ENCODE data around the gene COL15A1. TPM values are rescaled to one million over a fixed set of nuclear protein-coding genes. Genes with fewer than 3 reads are reported as not detected.

The COL15A1 gene
- total RNA-seq, 1 experiment from 2014 or later, result 0.22 TPM

DNA sequence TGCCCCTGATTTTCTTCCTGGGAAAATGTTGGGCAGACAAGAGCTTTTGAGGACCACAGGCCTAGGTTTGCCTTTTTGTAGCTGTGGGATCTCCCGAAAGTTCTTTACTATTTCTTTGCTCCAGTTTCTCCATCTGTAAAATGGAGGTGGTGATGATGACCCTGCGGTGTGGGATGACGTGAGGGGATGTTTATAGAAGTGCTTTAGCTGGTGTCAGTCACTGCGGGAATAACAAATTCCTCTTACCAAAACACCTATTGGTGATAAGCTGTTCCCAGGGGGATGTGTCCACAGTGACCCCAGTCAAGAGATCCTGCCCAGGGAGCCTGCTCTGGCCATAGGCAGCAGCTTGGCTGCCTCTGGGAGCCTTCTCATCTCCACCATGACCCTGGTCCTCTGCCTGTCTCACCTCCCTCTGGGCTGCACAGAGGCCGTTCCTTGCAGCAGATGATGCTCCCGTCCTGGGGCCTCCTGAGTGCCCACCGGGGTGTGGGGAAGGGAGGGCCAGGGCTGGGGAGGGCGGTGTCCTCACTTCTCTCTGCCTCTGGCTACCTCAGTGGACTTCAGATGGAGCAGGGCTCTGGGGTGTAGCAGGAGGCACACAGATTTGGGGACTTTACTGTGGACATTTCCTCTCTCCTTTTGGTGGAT is 77.2 kb downstream of the COL15A1 start:
- ChIA-PET CTCF (no interaction called here), POLR2A (no interaction called here)
- Mint-ChIP-seq H3K4me3 (no peak overlapping the region), H3K9me3 (peaks cover 18% of the 10 kb centered on the region), H3K27ac (no peak overlapping the region), H3K4me1 (no peaks in the 10 kb centered on the region), H3K36me3 (no peaks in the 10 kb centered on the region), H3K27me3 (ENCODE audit: low read depth) (no peaks in the 10 kb centered on the region; the same call in none of the 2 replicates)
- TF ChIP-seq, protein P1, sequence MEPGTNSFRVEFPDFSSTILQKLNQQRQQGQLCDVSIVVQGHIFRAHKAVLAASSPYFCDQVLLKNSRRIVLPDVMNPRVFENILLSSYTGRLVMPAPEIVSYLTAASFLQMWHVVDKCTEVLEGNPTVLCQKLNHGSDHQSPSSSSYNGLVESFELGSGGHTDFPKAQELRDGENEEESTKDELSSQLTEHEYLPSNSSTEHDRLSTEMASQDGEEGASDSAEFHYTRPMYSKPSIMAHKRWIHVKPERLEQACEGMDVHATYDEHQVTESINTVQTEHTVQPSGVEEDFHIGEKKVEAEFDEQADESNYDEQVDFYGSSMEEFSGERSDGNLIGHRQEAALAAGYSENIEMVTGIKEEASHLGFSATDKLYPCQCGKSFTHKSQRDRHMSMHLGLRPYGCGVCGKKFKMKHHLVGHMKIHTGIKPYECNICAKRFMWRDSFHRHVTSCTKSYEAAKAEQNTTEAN (CRISPR knock-in tag; IDR thresholded peaks at IDR 0.05), result no peak
- no peak for TF ChIP-seq NR3C1 (CRISPR knock-in tag; conservative IDR thresholded peaks at IDR 0.05; ENCODE audit: low read depth)
- ATAC-seq (no peak), DNase-seq (ENCODE audit: low spot score) (no peak)

DNA sequence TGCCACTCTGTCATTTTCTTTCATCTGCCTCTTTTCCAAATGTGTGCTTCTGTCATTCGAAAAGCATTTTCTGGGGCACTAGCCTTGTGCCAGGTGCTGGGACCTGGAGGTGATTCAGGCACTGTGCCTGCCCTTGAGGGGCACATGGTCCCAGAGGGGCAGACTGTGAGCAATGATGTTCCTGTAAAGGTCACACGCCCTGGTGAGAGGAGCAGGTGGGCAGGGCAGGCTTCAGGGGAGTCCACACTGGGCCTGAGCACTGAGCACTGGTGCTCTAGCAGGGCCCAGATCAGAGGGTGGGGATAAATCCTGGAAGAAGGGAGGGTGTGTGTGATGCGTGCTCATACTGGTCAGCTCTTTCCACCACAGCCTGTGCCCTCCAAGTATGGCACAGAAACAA is 77.8 kb downstream of the COL15A1 start:
- Mint-ChIP-seq H3K4me1 (no peaks in the 10 kb centered on the region), H3K9me3 (peaks cover 12% of the 10 kb centered on the region), H3K27ac (no peak overlapping the region), H3K36me3 (no peaks in the 10 kb centered on the region), H3K4me3 (no peak overlapping the region), H3K27me3 (ENCODE audit: low read depth) (no peaks in the 10 kb centered on the region; the same call in none of the 2 replicates)
- ChIA-PET POLR2A (no interaction called here), CTCF (no interaction called here)
- TF ChIP-seq, protein P2, sequence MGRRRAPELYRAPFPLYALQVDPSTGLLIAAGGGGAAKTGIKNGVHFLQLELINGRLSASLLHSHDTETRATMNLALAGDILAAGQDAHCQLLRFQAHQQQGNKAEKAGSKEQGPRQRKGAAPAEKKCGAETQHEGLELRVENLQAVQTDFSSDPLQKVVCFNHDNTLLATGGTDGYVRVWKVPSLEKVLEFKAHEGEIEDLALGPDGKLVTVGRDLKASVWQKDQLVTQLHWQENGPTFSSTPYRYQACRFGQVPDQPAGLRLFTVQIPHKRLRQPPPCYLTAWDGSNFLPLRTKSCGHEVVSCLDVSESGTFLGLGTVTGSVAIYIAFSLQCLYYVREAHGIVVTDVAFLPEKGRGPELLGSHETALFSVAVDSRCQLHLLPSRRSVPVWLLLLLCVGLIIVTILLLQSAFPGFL (CRISPR knock-in tag; IDR thresholded peaks at IDR 0.05; ENCODE audit: borderline replicate concordance), result no peak
- TF ChIP-seq HMGA2 (CRISPR knock-in tag; IDR thresholded peaks at IDR 0.05), result no peak
- TF ChIP-seq, protein P3, sequence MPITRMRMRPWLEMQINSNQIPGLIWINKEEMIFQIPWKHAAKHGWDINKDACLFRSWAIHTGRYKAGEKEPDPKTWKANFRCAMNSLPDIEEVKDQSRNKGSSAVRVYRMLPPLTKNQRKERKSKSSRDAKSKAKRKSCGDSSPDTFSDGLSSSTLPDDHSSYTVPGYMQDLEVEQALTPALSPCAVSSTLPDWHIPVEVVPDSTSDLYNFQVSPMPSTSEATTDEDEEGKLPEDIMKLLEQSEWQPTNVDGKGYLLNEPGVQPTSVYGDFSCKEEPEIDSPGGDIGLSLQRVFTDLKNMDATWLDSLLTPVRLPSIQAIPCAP (CRISPR knock-in tag; IDR thresholded peaks at IDR 0.05), result no peak
- no peak for TF ChIP-seq TEAD1 (CRISPR knock-in tag; IDR thresholded peaks at IDR 0.05)
- no peak for TF ChIP-seq KAT7 (CRISPR knock-in tag; IDR thresholded peaks at IDR 0.05; ENCODE audit: borderline replicate concordance)
- TF ChIP-seq CBFB (CRISPR knock-in tag; IDR thresholded peaks at IDR 0.05; ENCODE audit: low read depth), result no peak
- no peak for TF ChIP-seq FOXJ3 (CRISPR knock-in tag; IDR thresholded peaks at IDR 0.05; ENCODE audit: borderline replicate concordance)
- TF ChIP-seq ZNF138 (CRISPR knock-in tag; conservative IDR thresholded peaks at IDR 0.05), result no peak
- no peak for TF ChIP-seq RORB (CRISPR knock-in tag; IDR thresholded peaks at IDR 0.05)
- TF ChIP-seq, protein P4, sequence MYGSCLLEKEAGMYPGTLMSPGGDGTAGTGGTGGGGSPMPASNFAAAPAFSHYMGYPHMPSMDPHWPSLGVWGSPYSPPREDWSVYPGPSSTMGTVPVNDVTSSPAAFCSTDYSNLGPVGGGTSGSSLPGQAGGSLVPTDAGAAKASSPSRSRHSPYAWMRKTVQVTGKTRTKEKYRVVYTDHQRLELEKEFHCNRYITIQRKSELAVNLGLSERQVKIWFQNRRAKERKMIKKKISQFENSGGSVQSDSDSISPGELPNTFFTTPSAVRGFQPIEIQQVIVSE (CRISPR knock-in tag; IDR thresholded peaks at IDR 0.05; ENCODE audit: borderline replicate concordance), result no peak
- no peak for TF ChIP-seq MXD4 (CRISPR knock-in tag; IDR thresholded peaks at IDR 0.05; ENCODE audit: borderline replicate concordance)
- no peak for TF ChIP-seq ZNF121 (CRISPR knock-in tag; IDR thresholded peaks at IDR 0.05)
- TF ChIP-seq ZNF317 (CRISPR knock-in tag; IDR thresholded peaks at IDR 0.05; ENCODE audit: borderline replicate concordance, low read depth), result no peak
- TF ChIP-seq ZNF671 (CRISPR knock-in tag; IDR thresholded peaks at IDR 0.05), result no peak
- no peak for TF ChIP-seq TEAD4 (CRISPR knock-in tag; IDR thresholded peaks at IDR 0.05)
- no peak for TF ChIP-seq ZNF416 (CRISPR knock-in tag; IDR thresholded peaks at IDR 0.05)
- TF ChIP-seq, protein P5, sequence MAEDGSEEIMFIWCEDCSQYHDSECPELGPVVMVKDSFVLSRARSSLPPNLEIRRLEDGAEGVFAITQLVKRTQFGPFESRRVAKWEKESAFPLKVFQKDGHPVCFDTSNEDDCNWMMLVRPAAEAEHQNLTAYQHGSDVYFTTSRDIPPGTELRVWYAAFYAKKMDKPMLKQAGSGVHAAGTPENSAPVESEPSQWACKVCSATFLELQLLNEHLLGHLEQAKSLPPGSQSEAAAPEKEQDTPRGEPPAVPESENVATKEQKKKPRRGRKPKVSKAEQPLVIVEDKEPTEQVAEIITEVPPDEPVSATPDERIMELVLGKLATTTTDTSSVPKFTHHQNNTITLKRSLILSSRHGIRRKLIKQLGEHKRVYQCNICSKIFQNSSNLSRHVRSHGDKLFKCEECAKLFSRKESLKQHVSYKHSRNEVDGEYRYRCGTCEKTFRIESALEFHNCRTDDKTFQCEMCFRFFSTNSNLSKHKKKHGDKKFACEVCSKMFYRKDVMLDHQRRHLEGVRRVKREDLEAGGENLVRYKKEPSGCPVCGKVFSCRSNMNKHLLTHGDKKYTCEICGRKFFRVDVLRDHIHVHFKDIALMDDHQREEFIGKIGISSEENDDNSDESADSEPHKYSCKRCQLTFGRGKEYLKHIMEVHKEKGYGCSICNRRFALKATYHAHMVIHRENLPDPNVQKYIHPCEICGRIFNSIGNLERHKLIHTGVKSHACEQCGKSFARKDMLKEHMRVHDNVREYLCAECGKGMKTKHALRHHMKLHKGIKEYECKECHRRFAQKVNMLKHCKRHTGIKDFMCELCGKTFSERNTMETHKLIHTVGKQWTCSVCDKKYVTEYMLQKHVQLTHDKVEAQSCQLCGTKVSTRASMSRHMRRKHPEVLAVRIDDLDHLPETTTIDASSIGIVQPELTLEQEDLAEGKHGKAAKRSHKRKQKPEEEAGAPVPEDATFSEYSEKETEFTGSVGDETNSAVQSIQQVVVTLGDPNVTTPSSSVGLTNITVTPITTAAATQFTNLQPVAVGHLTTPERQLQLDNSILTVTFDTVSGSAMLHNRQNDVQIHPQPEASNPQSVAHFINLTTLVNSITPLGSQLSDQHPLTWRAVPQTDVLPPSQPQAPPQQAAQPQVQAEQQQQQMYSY (CRISPR knock-in tag; IDR thresholded peaks at IDR 0.05), result no peak
- TF ChIP-seq, protein P6, sequence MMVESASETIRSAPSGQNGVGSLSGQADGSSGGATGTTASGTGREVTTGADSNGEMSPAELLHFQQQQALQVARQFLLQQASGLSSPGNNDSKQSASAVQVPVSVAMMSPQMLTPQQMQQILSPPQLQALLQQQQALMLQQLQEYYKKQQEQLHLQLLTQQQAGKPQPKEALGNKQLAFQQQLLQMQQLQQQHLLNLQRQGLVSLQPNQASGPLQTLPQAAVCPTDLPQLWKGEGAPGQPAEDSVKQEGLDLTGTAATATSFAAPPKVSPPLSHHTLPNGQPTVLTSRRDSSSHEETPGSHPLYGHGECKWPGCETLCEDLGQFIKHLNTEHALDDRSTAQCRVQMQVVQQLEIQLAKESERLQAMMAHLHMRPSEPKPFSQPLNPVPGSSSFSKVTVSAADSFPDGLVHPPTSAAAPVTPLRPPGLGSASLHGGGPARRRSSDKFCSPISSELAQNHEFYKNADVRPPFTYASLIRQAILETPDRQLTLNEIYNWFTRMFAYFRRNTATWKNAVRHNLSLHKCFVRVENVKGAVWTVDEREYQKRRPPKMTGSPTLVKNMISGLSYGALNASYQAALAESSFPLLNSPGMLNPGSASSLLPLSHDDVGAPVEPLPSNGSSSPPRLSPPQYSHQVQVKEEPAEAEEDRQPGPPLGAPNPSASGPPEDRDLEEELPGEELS (CRISPR knock-in tag; IDR thresholded peaks at IDR 0.05), result no peak
- TF ChIP-seq, protein P7, sequence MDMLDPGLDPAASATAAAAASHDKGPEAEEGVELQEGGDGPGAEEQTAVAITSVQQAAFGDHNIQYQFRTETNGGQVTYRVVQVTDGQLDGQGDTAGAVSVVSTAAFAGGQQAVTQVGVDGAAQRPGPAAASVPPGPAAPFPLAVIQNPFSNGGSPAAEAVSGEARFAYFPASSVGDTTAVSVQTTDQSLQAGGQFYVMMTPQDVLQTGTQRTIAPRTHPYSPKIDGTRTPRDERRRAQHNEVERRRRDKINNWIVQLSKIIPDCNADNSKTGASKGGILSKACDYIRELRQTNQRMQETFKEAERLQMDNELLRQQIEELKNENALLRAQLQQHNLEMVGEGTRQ (CRISPR knock-in tag; IDR thresholded peaks at IDR 0.05), result no peak
- no peak for TF ChIP-seq TCF7 (CRISPR knock-in tag; IDR thresholded peaks at IDR 0.05; ENCODE audit: low read depth)
- DNase-seq (ENCODE audit: low spot score) (no peak), ATAC-seq (no peak)

Measured in WTC11 (cell line).